ENCODE data around the gene SMAD9.

Gene SMAD9

DNA sequence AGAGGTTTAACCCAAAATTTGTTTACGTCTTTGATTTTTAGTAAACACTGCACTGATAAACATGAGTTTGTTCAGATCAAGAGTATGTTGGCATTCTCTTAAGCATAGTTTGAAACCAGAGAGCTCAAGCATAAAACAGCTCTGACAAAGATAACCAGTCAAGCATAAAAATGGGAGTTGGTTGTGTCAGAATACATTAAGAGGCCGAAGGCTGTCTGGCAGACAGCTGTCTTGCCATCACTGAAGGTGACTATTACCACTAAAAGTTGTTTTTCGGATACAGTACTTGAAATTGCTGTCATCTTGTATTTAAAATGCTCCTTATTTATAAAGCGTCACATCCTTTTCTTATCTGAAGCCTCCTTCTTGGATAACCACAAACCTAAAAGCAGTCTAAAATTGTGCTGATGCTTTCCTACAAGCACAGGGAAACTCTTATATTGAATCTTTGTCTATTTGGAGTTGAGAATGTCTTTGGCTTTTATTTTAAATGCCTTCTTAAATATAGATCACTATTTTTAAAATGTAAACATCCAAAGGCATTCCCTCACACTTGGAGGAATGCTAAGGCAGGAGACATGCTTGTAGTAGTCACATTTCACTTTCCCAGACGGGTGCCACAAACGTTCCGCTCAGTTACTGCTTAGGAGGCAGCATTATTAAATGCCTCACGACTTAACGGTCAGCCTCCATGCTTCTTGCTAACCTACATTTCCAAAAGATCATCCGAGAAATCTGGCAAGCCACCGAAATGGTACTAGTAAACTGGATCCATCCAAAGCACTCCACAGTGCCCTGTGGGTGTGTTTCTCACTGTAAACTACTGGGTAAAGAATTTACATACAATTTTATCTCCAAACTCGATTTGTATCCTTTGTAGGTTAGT, 1.5 kb downstream of the SMAD9 start:
- Histone ChIP-seq H3K4me3 (ENCODE audit: low read length) (no peak overlapping the region), H3K4me1 (ENCODE audit: control insufficient read depth, low read length) (no peaks in the 10 kb centered on the region; the same call in 1 of the 2 replicates), H4K20me1 (ENCODE audit: control insufficient read depth, insufficient read depth, low read depth, low read length) (no peaks in the 10 kb centered on the region), H3K79me2 (ENCODE audit: control insufficient read depth, low read length) (no peaks in the 10 kb centered on the region), H3K9me2 (replicated peaks; ENCODE audit: control insufficient read depth, low read length) (no peaks in the 10 kb centered on the region), H3K27me3 (ENCODE audit: control insufficient read depth, low read length) (peaks cover 61% of the 10 kb centered on the region), H3K9me3 (ENCODE audit: control insufficient read depth, insufficient read depth, low read length) (no peaks in the 10 kb centered on the region), H3K4me2 (ENCODE audit: low read length) (no peak overlapping the region), H3K27ac (ENCODE audit: low read depth, low read length) (no peak overlapping the region), H3F3A (ENCODE audit: control insufficient read depth, insufficient read depth) (no peaks in the 10 kb centered on the region), H3K36me3 (ENCODE audit: control insufficient read depth, low read length) (no peaks in the 10 kb centered on the region)
- no peak for TF ChIP-seq EZH2phosphoT487 (IDR thresholded peaks at IDR 0.05; ENCODE audit: borderline replicate concordance, low read length)
- TF ChIP-seq, protein P1, sequence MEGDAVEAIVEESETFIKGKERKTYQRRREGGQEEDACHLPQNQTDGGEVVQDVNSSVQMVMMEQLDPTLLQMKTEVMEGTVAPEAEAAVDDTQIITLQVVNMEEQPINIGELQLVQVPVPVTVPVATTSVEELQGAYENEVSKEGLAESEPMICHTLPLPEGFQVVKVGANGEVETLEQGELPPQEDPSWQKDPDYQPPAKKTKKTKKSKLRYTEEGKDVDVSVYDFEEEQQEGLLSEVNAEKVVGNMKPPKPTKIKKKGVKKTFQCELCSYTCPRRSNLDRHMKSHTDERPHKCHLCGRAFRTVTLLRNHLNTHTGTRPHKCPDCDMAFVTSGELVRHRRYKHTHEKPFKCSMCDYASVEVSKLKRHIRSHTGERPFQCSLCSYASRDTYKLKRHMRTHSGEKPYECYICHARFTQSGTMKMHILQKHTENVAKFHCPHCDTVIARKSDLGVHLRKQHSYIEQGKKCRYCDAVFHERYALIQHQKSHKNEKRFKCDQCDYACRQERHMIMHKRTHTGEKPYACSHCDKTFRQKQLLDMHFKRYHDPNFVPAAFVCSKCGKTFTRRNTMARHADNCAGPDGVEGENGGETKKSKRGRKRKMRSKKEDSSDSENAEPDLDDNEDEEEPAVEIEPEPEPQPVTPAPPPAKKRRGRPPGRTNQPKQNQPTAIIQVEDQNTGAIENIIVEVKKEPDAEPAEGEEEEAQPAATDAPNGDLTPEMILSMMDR (IDR thresholded peaks at IDR 0.05; ENCODE audit: low read depth, low read length, poor library complexity, severe bottlenecking): no peak

DNA sequence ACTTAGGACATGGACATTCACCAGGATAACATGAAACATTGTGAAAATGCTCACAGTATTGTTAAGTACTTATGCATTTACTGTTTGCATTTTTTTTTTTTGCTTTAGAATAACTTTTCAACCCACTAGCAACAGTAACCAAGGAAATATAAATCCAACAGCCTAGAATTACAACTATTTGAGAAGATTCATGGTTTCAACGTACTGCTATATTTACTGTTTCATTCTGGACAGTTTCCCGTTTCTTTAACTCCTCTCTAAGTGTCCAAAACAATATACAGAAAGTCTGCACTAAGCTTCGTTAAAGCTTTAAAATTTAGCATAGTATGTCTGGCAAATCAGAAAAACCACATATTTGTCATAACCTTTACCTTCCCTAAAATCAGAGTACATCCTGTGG, 2.7 kb downstream of the SMAD9 start:
- Histone ChIP-seq H3F3A (ENCODE audit: control insufficient read depth, insufficient read depth) (no peaks in the 10 kb centered on the region), H3K9me2 (replicated peaks; ENCODE audit: control insufficient read depth, low read length) (no peaks in the 10 kb centered on the region), H3K27ac (ENCODE audit: low read depth, low read length) (no peak overlapping the region), H3K4me2 (ENCODE audit: low read length) (no peak overlapping the region), H3K4me1 (ENCODE audit: control insufficient read depth, low read length) (peaks cover 4% of the 10 kb centered on the region), H3K36me3 (ENCODE audit: control insufficient read depth, low read length) (no peaks in the 10 kb centered on the region), H3K79me2 (ENCODE audit: control insufficient read depth, low read length) (no peaks in the 10 kb centered on the region), H3K27me3 (ENCODE audit: control insufficient read depth, low read length) (peaks cover 58% of the 10 kb centered on the region), H4K20me1 (ENCODE audit: control insufficient read depth, insufficient read depth, low read depth, low read length) (no peaks in the 10 kb centered on the region), H3K4me3 (ENCODE audit: low read length) (no peak overlapping the region), H3K9me3 (ENCODE audit: control insufficient read depth, insufficient read depth, low read length) (no peaks in the 10 kb centered on the region)
- TF ChIP-seq EZH2phosphoT487 (IDR thresholded peaks at IDR 0.05; ENCODE audit: borderline replicate concordance, low read length): no peak

DNA sequence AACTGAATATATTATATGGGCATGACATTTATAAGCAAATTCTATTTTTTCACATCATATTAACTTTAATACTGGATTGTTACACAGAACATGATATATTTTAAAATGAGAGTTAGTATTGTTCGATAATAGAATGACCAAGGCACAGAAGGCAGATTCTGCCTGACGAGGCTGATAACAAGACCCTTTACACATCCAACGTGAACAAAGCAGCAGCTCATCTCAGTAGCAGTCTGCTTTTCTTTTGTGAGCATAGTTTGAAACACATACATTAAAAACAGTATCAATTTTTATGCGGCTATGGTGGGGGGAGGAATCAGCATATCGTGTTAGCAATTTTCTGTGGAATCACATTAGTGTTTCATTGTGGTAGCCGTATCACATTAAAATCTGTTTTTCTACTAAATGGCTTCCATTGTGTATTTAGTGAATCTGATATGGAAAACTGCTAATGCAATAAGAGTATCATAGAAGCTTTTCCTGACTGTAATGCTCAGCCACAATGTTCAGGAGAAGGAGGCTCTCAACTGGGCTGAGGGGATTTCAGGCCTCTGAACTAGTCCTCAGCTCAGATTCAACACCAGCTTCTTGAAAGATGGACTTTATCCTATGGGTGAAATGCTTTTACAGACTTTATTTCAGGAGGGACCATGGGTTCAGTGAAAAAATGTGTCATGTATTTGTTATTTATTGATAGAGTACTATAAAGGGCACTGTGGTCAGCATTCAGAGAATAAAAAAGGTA, 4.0 kb downstream of the SMAD9 start:
- H3K9me3 ChIP-seq (ENCODE audit: control insufficient read depth, insufficient read depth, low read length): no peaks in the 10 kb centered on the region
- no peaks in the 10 kb centered on the region for H3K36me3 ChIP-seq (ENCODE audit: control insufficient read depth, low read length)
- no peak overlapping the region for H3K27ac ChIP-seq (ENCODE audit: low read depth, low read length)
- H3F3A ChIP-seq (ENCODE audit: control insufficient read depth, insufficient read depth): no peaks in the 10 kb centered on the region
- H3K27me3 ChIP-seq (ENCODE audit: control insufficient read depth, low read length): peaks cover 50% of the 10 kb centered on the region
- no peaks in the 10 kb centered on the region for H4K20me1 ChIP-seq (ENCODE audit: control insufficient read depth, insufficient read depth, low read depth, low read length)
- TF ChIP-seq, protein P1 (IDR thresholded peaks at IDR 0.05; ENCODE audit: low read depth, low read length, poor library complexity, severe bottlenecking): no peak
- no peak for TF ChIP-seq EZH2phosphoT487 (IDR thresholded peaks at IDR 0.05; ENCODE audit: borderline replicate concordance, low read length)
- no peak overlapping the region for H3K4me3 ChIP-seq (ENCODE audit: low read length)
- H3K4me1 ChIP-seq (ENCODE audit: control insufficient read depth, low read length): peaks cover 4% of the 10 kb centered on the region
- H3K79me2 ChIP-seq (ENCODE audit: control insufficient read depth, low read length): no peaks in the 10 kb centered on the region
- H3K9me2 ChIP-seq (replicated peaks; ENCODE audit: control insufficient read depth, low read length): no peaks in the 10 kb centered on the region
- no peak overlapping the region for H3K4me2 ChIP-seq (ENCODE audit: low read length)

DNA sequence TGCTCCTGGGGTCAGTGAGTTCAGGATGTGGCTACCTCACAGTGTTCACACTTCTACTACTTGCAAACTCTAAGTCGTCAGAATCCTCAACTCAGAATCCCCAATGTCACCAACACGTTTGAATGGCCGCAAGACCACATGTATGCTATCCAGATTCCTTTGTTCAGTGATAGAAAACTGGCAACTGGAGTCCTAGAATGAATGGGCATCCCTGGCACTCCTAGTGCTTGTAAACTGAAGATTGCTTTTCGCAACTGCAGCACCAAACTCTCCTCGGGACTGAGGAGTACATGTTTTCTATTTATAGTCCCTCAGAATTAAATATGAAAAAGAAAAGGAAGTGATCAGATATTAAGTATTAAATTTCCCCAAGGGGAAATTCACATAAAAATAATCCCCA, 4.9 kb downstream of the SMAD9 start:
- Histone ChIP-seq H3K79me2 (ENCODE audit: control insufficient read depth, low read length) (no peaks in the 10 kb centered on the region), H3K4me2 (ENCODE audit: low read length) (no peak overlapping the region), H3K27me3 (ENCODE audit: control insufficient read depth, low read length) (peaks cover 42% of the 10 kb centered on the region), H3K36me3 (ENCODE audit: control insufficient read depth, low read length) (no peaks in the 10 kb centered on the region), H3K9me2 (replicated peaks; ENCODE audit: control insufficient read depth, low read length) (no peaks in the 10 kb centered on the region), H3F3A (ENCODE audit: control insufficient read depth, insufficient read depth) (no peaks in the 10 kb centered on the region), H3K4me1 (ENCODE audit: control insufficient read depth, low read length) (peaks cover 4% of the 10 kb centered on the region), H3K4me3 (ENCODE audit: low read length) (no peak overlapping the region), H4K20me1 (ENCODE audit: control insufficient read depth, insufficient read depth, low read depth, low read length) (no peaks in the 10 kb centered on the region), H3K27ac (ENCODE audit: low read depth, low read length) (no peak overlapping the region), H3K9me3 (ENCODE audit: control insufficient read depth, insufficient read depth, low read length) (no peaks in the 10 kb centered on the region)
- TF ChIP-seq EZH2phosphoT487 (IDR thresholded peaks at IDR 0.05; ENCODE audit: borderline replicate concordance, low read length): no peak
- TF ChIP-seq, protein P1 (IDR thresholded peaks at IDR 0.05; ENCODE audit: low read depth, low read length, poor library complexity, severe bottlenecking): no peak

Data from DOHH2 (cell line).